Lower lobe of right lung (tissue), 2 donors: ENCODE measurements around the gene NFKB1. TPM values are rescaled to one million over a fixed set of nuclear protein-coding genes. Genes with fewer than 3 reads are reported as not detected.
A peak's percentile ranks its signal among the peaks of the same experiment; 100 is the strongest.

Source experiments
- ATAC-seq, 2 donors: fragments of 200-7000 bp; cut with Tn5 transposase; one replicate each; pipeline ENCODE4 v1.9.1; 2020 to 2022; ENCODE audit warnings: mild to moderate bottlenecking in 2 of 2, moderate library complexity in 2 of 2
- DNase-seq: peaks from one replicate; pipeline ENCODE4 v3.0.0-alpha.2; 2020
- H3K27ac ChIP-seq: fragments of 200-600 bp; one replicate; pipeline ENCODE4 v1.8.0; 2022
- H3K27me3 ChIP-seq: fragments of 200-600 bp; one replicate; pipeline ENCODE4 v1.8.0; 2022; ENCODE audit warnings: low read depth
- H3K36me3 ChIP-seq: fragments of 200-600 bp; one replicate; pipeline ENCODE4 v1.8.0; 2022; ENCODE audit warnings: mild to moderate bottlenecking
- H3K4me1 ChIP-seq: fragments of 200-600 bp; one replicate; pipeline ENCODE4 v1.8.0; 2022
- H3K4me3 ChIP-seq: fragments of 200-600 bp; one replicate; pipeline ENCODE4 v1.8.0; 2022; ENCODE audit warnings: mild to moderate bottlenecking
- H3K9me3 ChIP-seq: fragments of 200-600 bp; one replicate; pipeline ENCODE4 v1.8.0; 2022
- intact Hi-C: fragments of 100-400 bp; cut with DNase I; formaldehyde crosslinking; loops from one replicate; pipeline ENCODE4 v1.11.0; 2022
- total RNA-seq: library from RNA; stranded (reverse); fragmentation: NEBNext Ultra II Directional; extraction: Animal tissue kit (Norgen Biotek cat#: 25700); gene quantifications from one replicate; pipeline ENCODE4 v1.2.1, GENCODE V29; 2021
- TF ChIP-seq, protein P1 (sequence below): fragments of 200-600 bp; IDR thresholded peaks from one replicate; pipeline ENCODE4 v1.8.0; 2022; ENCODE audit warnings: antibody characterized with exemption, mild to moderate bottlenecking
- donor health status: DM: no; HTN: yes; CAD: no; lungs with severe emphysema.

NFKB1 gene
- total RNA-seq, 1 donor from 2014 or later = 48.9 TPM

DNA sequence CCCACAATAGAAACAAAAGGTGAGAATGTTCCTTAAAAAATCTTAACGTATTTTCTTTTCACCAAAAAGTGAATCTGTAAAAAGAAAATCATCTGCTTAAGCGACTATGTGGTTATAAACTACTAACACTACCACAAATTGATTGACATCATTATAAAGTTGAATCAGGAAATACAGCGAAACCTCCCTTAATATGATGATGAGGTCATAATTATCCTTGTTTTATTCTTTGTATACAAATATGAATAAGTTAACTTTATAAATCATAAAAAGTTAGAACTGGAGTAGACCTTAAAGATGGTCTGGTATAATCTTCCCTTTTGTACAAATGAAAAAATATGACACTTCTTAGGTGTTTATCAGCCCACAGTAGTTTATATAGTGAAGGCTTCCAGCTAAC lies 35.6 kb downstream of the NFKB1 start:
- Histone ChIP-seq H3K27me3 (no peaks in the 10 kb centered on the region), H3K36me3 (peaks cover 34% of the 10 kb centered on the region), H3K27ac (no peak overlapping the region), H3K4me1 (peaks cover 9% of the 10 kb centered on the region), H3K9me3 (no peaks in the 10 kb centered on the region), H3K4me3 (no peak overlapping the region)
- no peak for ATAC-seq
- intact Hi-C loops = no loop called here
- TF ChIP-seq, protein P1, sequence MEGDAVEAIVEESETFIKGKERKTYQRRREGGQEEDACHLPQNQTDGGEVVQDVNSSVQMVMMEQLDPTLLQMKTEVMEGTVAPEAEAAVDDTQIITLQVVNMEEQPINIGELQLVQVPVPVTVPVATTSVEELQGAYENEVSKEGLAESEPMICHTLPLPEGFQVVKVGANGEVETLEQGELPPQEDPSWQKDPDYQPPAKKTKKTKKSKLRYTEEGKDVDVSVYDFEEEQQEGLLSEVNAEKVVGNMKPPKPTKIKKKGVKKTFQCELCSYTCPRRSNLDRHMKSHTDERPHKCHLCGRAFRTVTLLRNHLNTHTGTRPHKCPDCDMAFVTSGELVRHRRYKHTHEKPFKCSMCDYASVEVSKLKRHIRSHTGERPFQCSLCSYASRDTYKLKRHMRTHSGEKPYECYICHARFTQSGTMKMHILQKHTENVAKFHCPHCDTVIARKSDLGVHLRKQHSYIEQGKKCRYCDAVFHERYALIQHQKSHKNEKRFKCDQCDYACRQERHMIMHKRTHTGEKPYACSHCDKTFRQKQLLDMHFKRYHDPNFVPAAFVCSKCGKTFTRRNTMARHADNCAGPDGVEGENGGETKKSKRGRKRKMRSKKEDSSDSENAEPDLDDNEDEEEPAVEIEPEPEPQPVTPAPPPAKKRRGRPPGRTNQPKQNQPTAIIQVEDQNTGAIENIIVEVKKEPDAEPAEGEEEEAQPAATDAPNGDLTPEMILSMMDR = no peak
- DNase-seq = no peak

DNA sequence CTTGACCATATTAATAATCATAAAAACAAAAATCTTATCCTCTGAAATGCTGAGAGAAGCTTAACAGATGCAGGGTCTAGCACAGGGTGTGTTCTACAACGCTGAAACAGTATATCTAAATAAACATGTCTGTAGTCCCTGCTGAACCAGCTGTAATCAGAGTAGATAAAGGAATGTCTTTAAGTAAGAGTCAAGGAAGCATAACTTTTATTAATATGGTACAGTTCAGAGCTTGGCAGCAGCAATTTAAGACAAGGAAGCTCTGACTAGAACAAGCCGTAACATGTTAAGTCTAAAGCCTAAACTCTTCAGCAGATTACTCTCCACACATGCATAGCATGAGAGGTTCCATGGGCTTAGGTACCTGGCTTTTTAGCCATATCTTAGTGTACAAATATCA lies 36.1 kb downstream of the NFKB1 start:
- no peaks in the 10 kb centered on the region for H3K27me3 ChIP-seq
- H3K9me3 ChIP-seq = no peaks in the 10 kb centered on the region
- ATAC-seq (no peak), DNase-seq (no peak)
- no peak overlapping the region for H3K4me3 ChIP-seq
- TF ChIP-seq, protein P1 = no peak
- no peak overlapping the region for H3K27ac ChIP-seq
- peaks cover 37% of the 10 kb centered on the region for H3K36me3 ChIP-seq
- peaks cover 9% of the 10 kb centered on the region for H3K4me1 ChIP-seq
- intact Hi-C loops = no loop called here

DNA sequence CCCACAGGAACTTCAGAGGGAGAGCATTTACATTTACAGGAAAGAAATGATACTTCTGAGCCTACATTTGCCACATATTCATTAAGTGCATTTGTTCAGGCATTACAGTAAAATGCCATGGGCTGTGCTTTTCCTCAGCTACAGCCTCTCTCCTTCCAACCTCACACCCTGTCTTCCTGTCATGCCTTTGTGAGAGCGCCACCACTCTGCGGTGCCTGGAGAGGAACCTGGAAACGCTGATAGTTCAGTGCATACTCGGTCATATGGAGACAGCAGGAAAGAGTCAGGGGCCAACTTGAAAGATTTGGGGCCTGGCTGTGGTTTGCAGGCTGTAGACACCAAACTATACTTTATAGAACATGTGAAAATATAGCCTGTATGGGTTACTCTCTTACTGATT lies 40.5 kb downstream of the NFKB1 start:
- no peaks in the 10 kb centered on the region for H3K4me1 ChIP-seq
- H3K4me3 ChIP-seq = no peak overlapping the region
- ATAC-seq = peak in 1 of 2 donors; percentile 39
- H3K9me3 ChIP-seq = no peaks in the 10 kb centered on the region
- no peaks in the 10 kb centered on the region for H3K27me3 ChIP-seq
- no peak overlapping the region for H3K27ac ChIP-seq
- TF ChIP-seq, protein P1 = no peak
- intact Hi-C loops = no loop called here
- peaks cover 50% of the 10 kb centered on the region for H3K36me3 ChIP-seq
- DNase-seq = no peak

DNA sequence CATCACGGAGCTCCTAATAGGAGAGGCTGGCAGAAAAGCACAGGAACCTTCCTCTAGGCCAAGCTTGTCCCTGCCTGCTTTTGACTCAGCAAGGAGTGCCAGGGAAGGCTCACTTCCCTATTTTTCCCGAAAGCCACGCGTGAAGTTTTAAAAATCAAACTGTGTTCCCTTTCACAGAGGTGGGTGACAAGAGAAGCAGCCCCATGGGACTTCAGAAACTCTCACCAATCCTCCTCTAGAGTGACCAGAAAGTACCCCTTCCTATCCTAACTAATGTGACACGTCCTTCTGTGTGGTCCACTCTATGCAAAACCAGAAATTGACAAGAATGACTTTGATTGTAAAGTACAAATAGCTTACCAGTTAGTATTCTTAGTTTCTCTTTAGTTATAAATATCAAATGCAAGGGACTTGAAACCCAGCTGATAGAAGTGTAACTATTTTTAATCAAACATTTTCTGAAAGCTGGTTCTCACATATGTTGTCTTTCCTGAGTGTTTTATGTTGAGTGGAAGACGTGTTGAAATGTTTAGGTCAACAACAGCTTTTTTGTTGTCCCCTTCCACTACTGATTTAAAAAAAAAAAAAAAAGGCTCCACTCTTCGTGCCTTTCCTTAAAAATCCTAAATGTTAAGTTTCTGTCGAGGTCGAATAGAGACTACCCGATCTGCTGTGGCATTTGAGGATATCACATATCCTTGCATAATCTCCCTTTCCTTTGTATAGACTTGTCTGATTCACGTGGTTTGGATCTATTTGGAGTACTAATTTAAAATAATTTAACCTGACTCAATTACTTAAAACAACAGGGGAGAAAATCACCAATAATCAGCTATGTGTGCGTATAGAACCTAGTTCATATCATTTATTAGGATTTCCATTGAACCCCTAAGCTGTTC lies 42.1 kb downstream of the NFKB1 start:
- no peak overlapping the region for H3K27ac ChIP-seq
- TF ChIP-seq, protein P1 = no peak
- intact Hi-C loops = no loop called here
- H3K27me3 ChIP-seq = no peaks in the 10 kb centered on the region
- DNase-seq (no peak), ATAC-seq (peak in 1 of 2 donors; percentile 38)
- no peaks in the 10 kb centered on the region for H3K9me3 ChIP-seq
- no peak overlapping the region for H3K4me3 ChIP-seq
- H3K4me1 ChIP-seq = no peaks in the 10 kb centered on the region
- peaks cover 44% of the 10 kb centered on the region for H3K36me3 ChIP-seq

DNA sequence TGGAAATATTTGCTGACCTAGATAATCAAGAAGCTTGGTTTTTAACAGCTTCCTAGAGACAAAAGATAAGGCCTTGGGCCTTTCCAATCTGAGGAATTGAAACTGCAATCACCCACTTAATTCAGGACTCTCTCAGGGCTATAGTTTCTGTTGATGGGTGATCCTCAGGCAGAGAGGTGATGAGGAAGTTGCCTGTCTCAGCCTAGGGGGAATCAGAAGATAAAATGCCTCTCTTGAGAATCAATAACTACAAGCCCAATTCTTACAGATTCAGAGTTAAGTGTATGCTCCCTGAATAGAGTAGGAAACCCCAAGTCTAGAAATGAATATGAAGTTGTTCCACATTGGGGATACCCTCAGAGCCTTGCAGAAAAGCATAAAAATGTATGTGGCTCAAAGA lies 45.5 kb downstream of the NFKB1 start:
- DNase-seq (no peak), ATAC-seq (no peak)
- H3K4me1 ChIP-seq = no peaks in the 10 kb centered on the region
- TF ChIP-seq, protein P1 = no peak
- no peak overlapping the region for H3K27ac ChIP-seq
- H3K9me3 ChIP-seq = no peaks in the 10 kb centered on the region
- no peaks in the 10 kb centered on the region for H3K27me3 ChIP-seq
- H3K4me3 ChIP-seq = no peak overlapping the region
- H3K36me3 ChIP-seq = peaks cover 17% of the 10 kb centered on the region
- intact Hi-C loops = no loop called here
